ENCODE measurements around the gene IRAK2.

- TF ChIP-seq SP1 (IDR thresholded peaks at IDR 0.05; ENCODE audit: low read depth, low read length) = no peak
- no peak for TF ChIP-seq RXRA (IDR thresholded peaks at IDR 0.05; ENCODE audit: insufficient read depth, low read depth, low read length)
- no peak for TF ChIP-seq BACH1 (IDR thresholded peaks at IDR 0.05; ENCODE audit: low read length)
- TF ChIP-seq POLR2A (IDR thresholded peaks at IDR 0.05; ENCODE audit: control extremely low read depth in 1 of 2, low read depth in 2 of 2, low read length in 2 of 2) = no peak
- TF ChIP-seq PHF8 (conservative IDR thresholded peaks at IDR 0.05; ENCODE audit: low read depth, low read length) = no peak
- TF ChIP-seq, protein P1, sequence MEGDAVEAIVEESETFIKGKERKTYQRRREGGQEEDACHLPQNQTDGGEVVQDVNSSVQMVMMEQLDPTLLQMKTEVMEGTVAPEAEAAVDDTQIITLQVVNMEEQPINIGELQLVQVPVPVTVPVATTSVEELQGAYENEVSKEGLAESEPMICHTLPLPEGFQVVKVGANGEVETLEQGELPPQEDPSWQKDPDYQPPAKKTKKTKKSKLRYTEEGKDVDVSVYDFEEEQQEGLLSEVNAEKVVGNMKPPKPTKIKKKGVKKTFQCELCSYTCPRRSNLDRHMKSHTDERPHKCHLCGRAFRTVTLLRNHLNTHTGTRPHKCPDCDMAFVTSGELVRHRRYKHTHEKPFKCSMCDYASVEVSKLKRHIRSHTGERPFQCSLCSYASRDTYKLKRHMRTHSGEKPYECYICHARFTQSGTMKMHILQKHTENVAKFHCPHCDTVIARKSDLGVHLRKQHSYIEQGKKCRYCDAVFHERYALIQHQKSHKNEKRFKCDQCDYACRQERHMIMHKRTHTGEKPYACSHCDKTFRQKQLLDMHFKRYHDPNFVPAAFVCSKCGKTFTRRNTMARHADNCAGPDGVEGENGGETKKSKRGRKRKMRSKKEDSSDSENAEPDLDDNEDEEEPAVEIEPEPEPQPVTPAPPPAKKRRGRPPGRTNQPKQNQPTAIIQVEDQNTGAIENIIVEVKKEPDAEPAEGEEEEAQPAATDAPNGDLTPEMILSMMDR (IDR thresholded peaks at IDR 0.05; ENCODE audit: control extremely low read depth in 1 of 3, insufficient read depth in 1 of 3, low read depth in 1 of 3, low read length in 3 of 3) = no peak
- TF ChIP-seq EZH2 (IDR thresholded peaks at IDR 0.05; ENCODE audit: low read depth, low read length, severe bottlenecking) = no peak
- TF ChIP-seq FOSL1 (IDR thresholded peaks at IDR 0.05; ENCODE audit: insufficient read depth, low read depth, low read length) = no peak
- no peak for TF ChIP-seq BRCA1 (IDR thresholded peaks at IDR 0.05; ENCODE audit: low read depth, low read length)
Measured at GRCh38 chr3:10180289-10180688, 15.6 kb downstream of the IRAK2 start.

All from H1 (cell line).